HG03159 (cell line): Measurements from ENCODE around the gene ASPG.

Source experiments
- ATAC-seq: cut with Tn5 transposase; IDR thresholded peaks from one replicate; pipeline ENCODE4 v1.9.1; 2021; ENCODE audit warnings: mild to moderate bottlenecking, moderate library complexity; ENCODE audit not compliant: unreplicated experiment

The ASPG gene

DNA sequence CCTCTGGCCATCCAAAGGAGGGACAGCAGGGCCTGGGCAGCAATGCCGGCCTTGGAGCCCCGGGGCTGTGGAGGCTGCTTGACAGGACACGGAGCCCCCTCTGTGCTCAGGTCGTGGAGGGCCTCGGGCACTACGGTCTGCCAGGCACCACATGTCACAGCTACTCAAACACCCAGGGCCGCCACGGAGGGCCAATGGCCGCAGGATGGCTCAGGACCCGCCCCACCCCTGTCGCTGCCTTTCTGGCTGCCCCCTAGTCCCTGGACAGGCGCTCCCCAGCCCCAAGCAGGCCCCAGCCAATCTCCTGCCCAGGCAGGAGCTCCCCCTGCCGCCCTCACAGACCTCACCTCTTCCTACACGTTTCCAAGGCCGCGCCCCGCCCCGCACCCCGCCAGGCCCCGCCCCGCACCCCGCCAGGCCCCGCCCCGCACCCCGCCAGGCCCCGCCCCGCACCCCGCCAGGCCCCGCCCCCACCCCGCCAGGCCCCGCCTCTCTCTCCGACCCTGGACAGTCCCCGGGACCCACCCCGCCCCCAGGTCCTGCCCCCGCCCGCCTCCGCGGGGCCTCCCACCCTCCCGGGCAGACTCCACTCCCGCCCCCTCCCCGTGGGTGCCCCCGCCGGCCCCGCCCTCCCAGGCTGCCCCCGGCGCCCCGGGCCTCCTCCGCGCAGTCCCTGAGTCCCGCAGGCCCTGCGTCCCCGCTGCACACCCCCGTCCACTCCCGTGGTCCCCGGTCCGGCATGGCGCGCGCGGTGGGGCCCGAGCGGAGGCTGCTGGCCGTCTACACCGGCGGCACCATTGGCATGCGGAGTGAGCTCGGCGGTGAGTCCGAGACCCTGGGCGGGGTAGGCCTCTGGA is at the start of gene ASPG:
ASPG (plus strand) TSS at position 669 of the 857 bp plus-strand sequence; CDS start at position 740, 71 bp downstream.
- no peak for ATAC-seq

DNA sequence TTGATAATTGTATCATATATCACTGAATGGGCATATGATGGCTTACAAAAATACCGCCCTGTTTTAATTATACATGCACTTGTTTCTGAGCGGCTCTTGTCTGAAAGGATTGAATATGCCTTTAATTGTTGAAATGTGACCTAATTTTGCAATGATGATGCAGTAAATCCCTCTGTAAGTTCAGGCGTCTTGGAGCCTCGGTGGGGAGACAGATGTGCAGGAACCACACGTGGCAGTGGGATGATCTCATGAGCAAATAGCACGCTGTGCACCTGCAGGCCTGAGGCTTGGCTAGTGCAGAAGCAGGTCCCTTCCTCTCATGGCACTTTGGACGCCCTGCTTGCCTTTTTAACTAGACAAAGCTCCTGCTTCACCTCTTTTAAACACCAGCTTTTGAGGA is 49.3 kb upstream of the ASPG start:
- ATAC-seq = no peak

GRCh38 chr14:104037074-104037473 is 48.4 kb upstream of the ASPG start:
- no peak for ATAC-seq

GRCh38 chr14:104037903-104038302 is 47.6 kb upstream of the ASPG start:
- no peak for ATAC-seq

- no peak for ATAC-seq
These were observed 46.3 kb upstream of the ASPG start for GRCh38 chr14:104039214-104039613.

GRCh38 chr14:104040539-104040938 is 45.0 kb upstream of the ASPG start:
- no peak for ATAC-seq

DNA sequence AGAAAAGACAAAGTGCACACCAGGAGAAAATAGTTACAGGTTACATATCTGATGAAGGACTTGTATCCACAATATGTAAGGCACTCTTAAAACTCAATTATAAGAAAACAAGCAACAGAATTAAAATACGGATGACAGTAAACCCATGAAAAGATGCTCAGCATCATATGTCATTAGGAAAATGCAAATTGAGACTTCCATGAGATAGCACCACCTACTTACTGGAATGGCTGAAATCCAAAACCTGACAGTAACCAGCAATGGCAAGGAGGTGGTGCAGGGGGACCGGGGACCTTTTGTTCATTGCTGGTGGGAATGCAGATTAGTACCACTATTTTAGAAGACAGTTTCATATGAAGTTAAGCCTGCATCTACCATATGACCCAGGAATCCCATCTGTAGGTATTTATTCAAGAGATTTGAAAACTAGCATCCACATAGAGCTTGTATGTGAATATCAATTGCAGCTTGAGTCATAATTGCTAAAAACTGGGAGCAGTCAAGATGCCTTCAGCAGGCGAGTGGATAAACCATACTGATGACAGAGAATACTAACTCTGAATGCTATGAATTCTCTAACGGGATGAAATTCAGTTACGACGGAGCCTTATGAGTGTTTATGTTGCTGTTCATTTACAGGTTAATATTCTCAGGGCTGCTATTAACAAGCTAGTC is 43.9 kb upstream of the ASPG start:
- no peak for ATAC-seq

- no peak for ATAC-seq
These were observed 41.5 kb upstream of the ASPG start for GRCh38 chr14:104044016-104044415.

DNA sequence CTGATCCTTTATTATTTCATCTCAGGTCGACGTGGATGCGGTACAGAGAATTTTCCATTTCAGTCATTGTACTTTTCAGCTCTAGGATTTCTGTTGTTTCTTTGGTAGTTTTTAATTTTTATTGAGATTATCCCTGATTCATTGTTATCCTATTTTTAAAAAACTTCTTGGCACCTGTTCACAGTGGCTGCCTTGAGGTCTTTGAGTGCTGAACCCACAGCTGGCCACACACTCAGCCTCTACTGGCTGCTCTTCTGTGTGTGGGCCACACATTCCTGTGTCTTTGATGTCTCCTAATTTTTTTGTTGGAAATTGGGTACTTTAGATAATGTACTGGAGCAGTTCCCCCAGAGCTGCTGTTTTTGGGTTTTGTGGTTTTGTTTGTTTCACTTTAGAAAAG is 37.7 kb upstream of the ASPG start:
- no peak for ATAC-seq

DNA sequence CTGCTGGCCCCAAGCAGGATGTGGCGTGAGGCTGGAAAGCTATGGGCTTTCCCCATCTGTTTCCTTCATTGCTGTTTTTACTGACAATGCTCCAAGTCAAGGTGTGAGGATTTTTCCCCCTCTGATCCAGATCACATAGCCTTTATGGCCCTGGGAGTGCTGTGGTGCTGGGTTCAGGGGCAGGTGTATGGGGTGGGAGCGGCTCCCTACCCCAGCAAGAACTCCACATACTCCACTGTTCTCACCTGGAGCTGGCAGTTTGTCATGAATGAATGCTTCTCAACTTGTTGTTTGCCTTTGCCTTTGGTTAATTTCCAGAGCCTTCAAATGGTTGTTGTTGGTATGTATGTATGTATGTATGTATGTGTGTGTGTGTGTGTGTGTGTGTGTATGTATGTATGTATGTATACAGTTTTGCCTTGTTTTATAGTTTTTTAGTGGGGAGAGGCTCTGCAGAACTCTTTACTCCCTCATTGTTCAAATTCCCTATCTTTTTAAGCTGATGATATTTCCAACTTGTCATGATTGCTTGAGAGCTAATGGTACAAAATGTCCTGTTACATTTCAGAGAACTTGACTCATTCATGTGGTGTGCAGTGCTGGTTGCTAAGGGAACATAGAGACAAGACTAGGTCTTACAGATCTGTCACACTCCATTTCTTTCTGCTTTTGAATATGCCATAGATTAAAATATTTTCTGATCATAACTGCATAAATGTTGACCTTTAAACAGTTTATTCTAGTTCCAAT is 36.6 kb upstream of the ASPG start:
- no peak for ATAC-seq

GRCh38 chr14:104049576-104050240 is 35.8 kb upstream of the ASPG start:
- ATAC-seq = no peak

- no peak for ATAC-seq
These were observed 34.2 kb upstream of the ASPG start for GRCh38 chr14:104051092-104051813.

GRCh38 chr14:104054222-104054905 is 31.1 kb upstream of the ASPG start:
- ATAC-seq = no peak

DNA sequence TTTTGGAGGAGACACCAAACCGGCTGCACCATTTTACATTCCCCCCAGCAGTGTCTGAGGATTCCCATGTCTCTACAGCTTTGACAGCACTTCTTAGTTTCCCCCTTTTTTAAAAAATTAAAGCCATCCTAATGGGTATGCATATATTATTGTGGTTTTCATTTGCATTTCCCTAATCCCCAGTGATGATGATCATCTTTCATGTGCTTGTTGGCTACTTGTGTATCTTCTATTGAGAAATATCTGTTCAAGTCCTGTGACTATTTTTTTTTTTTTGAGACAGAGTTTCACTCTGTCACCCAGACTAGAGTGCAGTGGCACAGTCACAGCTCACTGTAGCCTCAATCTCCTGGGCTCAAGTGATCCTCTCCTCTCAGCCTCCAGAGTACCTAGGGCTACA is 23.2 kb upstream of the ASPG start:
- no peak for ATAC-seq

- ATAC-seq = no peak
These were observed 21.5 kb upstream of the ASPG start for GRCh38 chr14:104064003-104064402.

DNA sequence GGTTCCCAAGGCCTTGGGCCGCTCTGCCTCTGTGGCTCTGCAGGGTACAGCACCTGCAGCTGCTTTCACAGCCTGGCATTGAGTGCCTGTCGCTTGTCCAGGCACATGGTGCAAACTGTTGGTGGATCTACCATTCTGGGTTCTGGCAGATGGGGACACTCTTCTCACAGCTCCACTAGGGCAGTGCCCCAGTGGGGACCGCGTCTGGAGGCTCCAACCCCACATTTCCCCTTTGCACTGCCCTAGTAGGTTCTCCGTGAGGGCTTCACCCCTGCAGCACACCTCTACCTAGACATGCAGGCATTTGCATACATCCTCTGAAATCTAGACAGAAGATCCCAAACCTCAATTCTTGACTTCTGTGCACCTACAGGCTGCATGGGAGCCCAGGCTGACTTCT is 19.2 kb upstream of the ASPG start:
- no peak for ATAC-seq

GRCh38 chr14:104066719-104067295 is 18.7 kb upstream of the ASPG start:
- no peak for ATAC-seq

DNA sequence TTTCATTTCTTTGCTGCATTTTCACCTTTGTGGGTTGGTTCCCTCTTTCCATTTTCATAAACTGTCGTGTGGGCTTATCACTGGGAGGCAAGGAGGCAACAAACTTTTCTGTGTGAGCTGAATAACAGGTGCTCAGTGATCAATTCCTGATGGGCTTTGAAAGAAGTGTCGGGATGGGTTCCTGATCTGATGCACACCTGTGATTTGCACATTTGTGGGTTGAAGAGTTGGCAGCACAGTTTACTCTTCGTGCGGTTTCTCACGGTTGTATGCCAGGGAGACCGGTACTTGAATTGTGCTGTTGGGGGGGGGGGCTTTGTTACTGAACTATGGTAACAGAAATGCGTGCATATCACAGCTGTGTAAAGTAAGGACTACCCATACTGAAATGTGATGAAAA is 16.0 kb upstream of the ASPG start:
- no peak for ATAC-seq

DNA sequence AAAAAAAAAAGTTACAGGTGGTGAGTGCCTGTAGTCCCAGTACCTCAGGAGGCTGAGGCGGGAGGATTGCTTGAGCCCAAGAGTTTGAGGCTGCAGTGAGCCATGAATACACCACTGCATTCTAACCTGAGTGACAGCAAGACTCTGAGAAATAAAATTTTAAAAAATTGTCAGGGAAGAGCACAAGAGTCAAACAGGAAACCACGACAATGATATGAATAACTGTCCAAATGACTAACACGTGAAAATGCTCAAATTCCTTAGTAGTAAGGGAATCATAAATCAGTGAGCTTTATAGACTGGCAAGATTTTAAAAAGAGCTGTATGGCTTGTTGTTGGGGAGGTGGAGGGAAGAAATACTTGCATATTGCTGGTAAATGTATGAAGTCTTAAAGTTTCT is 12.9 kb upstream of the ASPG start:
- ATAC-seq = no peak

- no peak for ATAC-seq
These were observed 11.7 kb upstream of the ASPG start for GRCh38 chr14:104073764-104074163.
